HEK293 (cell line): ENCODE data around the gene CLCF1.
A peak's percentile ranks its signal among the peaks of the same experiment; 100 is the strongest.

Source experiments
- CTCF ChIA-PET: fragments of 350-600 bp; formaldehyde crosslinking; extraction: SDS; loops from one replicate; lab custom pipeline; 2021; ENCODE audit warnings: antibody characterized with exemption; lab: Yijun Ruan, JAX
- POLR2A ChIA-PET: fragments of 300-600 bp; formaldehyde crosslinking; extraction: SDS; loops from one replicate; lab custom pipeline; 2020; ENCODE audit warnings: antibody characterized with exemption, inconsistent platforms; lab: Yijun Ruan, JAX
- H3K27ac ChIP-seq: fragments of 200-500 bp; sonication (Bioruptor generic); 2 replicates; pipeline ENCODE4 v1.5.1; 2014; ENCODE audit warnings: low read depth, low read length, control low read depth, inconsistent platforms; ENCODE audit errors: extremely low read depth
- H3K36me3 ChIP-seq, 2 experiments: fragments of 200-500 bp in 1 of 2; sonication (Bioruptor generic) in 1 of 2; 1 replicate in 1 of 2; 2 replicates in 1 of 2; pipeline ENCODE4 v1.5.1; 2014 to 2017; ENCODE audit warnings: inconsistent platforms in 2 of 2, low read length in 2 of 2; ENCODE audit not compliant: control insufficient read depth in 2 of 2, insufficient read depth in 1 of 2
- H3K4me1 ChIP-seq: fragments of 200-500 bp; sonication (Bioruptor generic); 2 replicates; pipeline ENCODE4 v1.5.1; 2014; ENCODE audit warnings: mild to moderate bottlenecking, low read length, inconsistent platforms; ENCODE audit not compliant: control insufficient read depth, insufficient read depth
- H3K4me3 ChIP-seq: 2 replicates; pipeline ENCODE4 v1.5.1; 2011; ENCODE audit warnings: low read depth, mild to moderate bottlenecking, control low read depth, low read length, moderate library complexity
- H3K9me3 ChIP-seq: fragments of 200-500 bp; sonication (Bioruptor generic); 2 replicates; pipeline ENCODE4 v1.5.1; 2014; ENCODE audit warnings: low read depth, low read length, inconsistent platforms; ENCODE audit not compliant: control insufficient read depth, insufficient read depth
- EGR2 ChIP-seq: fragments of 450-650 bp; formaldehyde crosslinking; IDR thresholded peaks from 2 replicates; pipeline ENCODE4 v1.5.1; 2016; ENCODE audit warnings: low read depth, missing biosample characterization, missing genetic modification characterization
- GLIS1 ChIP-seq: fragments of 450-650 bp; formaldehyde crosslinking; IDR thresholded peaks from 2 replicates; pipeline ENCODE4 v1.5.1; 2016; ENCODE audit warnings: missing biosample characterization, missing genetic modification characterization
- KLF7 ChIP-seq: fragments of 450-650 bp; formaldehyde crosslinking; IDR thresholded peaks from 2 replicates; pipeline ENCODE4 v1.5.1; 2016; ENCODE audit warnings: missing biosample characterization, missing genetic modification characterization, borderline replicate concordance
- OSR2 ChIP-seq: fragments of 450-650 bp; formaldehyde crosslinking; IDR thresholded peaks from 2 replicates; pipeline ENCODE4 v1.5.1; 2016; ENCODE audit warnings: missing biosample characterization, missing genetic modification characterization
- PRDM10 ChIP-seq: fragments of 450-650 bp; formaldehyde crosslinking; IDR thresholded peaks from 2 replicates; pipeline ENCODE4 v1.5.1; 2016; ENCODE audit warnings: missing biosample characterization, missing genetic modification characterization
- YY1 ChIP-seq: fragments of 450-650 bp; formaldehyde crosslinking; IDR thresholded peaks from 2 replicates; pipeline ENCODE4 v1.5.1; 2018; ENCODE audit warnings: missing biosample characterization, missing genetic modification characterization
- ZBTB48 ChIP-seq: fragments of 450-650 bp; formaldehyde crosslinking; IDR thresholded peaks from 2 replicates; pipeline ENCODE4 v1.5.1; 2016; ENCODE audit warnings: missing biosample characterization, missing genetic modification characterization
- ZFP3 ChIP-seq: fragments of 450-650 bp; formaldehyde crosslinking; IDR thresholded peaks from 2 replicates; pipeline ENCODE4 v1.5.1; 2016; ENCODE audit warnings: low read depth, missing biosample characterization, missing genetic modification characterization
- ZNF121 ChIP-seq: fragments of 450-650 bp; formaldehyde crosslinking; IDR thresholded peaks from 2 replicates; pipeline ENCODE4 v1.5.1; 2016; ENCODE audit warnings: missing biosample characterization, missing genetic modification characterization
- ZNF133 ChIP-seq: fragments of 450-650 bp; formaldehyde crosslinking; IDR thresholded peaks from 2 replicates; pipeline ENCODE4 v1.5.1; 2016; ENCODE audit warnings: missing biosample characterization, missing genetic modification characterization
- ZNF174 ChIP-seq: fragments of 450-650 bp; formaldehyde crosslinking; IDR thresholded peaks from 2 replicates; pipeline ENCODE4 v1.5.0; 2017; ENCODE audit warnings: missing biosample characterization, mild to moderate bottlenecking, missing genetic modification characterization
- ZNF202 ChIP-seq: fragments of 450-650 bp; formaldehyde crosslinking; IDR thresholded peaks from 2 replicates; pipeline ENCODE4 v1.5.1; 2016; ENCODE audit warnings: missing biosample characterization, missing genetic modification characterization, borderline replicate concordance
- ZNF23 ChIP-seq: fragments of 450-650 bp; formaldehyde crosslinking; IDR thresholded peaks from 2 replicates; pipeline ENCODE4 v1.5.1; 2016; ENCODE audit warnings: missing biosample characterization, missing genetic modification characterization, borderline replicate concordance
- ZNF266 ChIP-seq: fragments of 450-650 bp; formaldehyde crosslinking; IDR thresholded peaks from 2 replicates; pipeline ENCODE4 v1.5.1; 2016; ENCODE audit warnings: missing biosample characterization, missing genetic modification characterization, low read depth
- ZNF292 ChIP-seq: fragments of 450-650 bp; formaldehyde crosslinking; IDR thresholded peaks from 2 replicates; pipeline ENCODE4 v1.5.1; 2016; ENCODE audit warnings: low read depth, missing biosample characterization, missing genetic modification characterization, borderline replicate concordance
- ZNF311 ChIP-seq: fragments of 450-650 bp; formaldehyde crosslinking; IDR thresholded peaks from 2 replicates; pipeline ENCODE4 v1.5.1; 2017; ENCODE audit warnings: missing biosample characterization, missing genetic modification characterization, borderline replicate concordance
- ZNF394 ChIP-seq: fragments of 450-650 bp; formaldehyde crosslinking; IDR thresholded peaks from 2 replicates; pipeline ENCODE4 v1.5.1; 2016; ENCODE audit warnings: missing biosample characterization, missing genetic modification characterization, mild to moderate bottlenecking, moderate library complexity, borderline replicate concordance
- ZNF48 ChIP-seq: fragments of 450-650 bp; formaldehyde crosslinking; IDR thresholded peaks from 2 replicates; pipeline ENCODE4 v1.5.1; 2016; ENCODE audit warnings: missing biosample characterization, missing genetic modification characterization
- ZNF548 ChIP-seq: fragments of 450-650 bp; formaldehyde crosslinking; IDR thresholded peaks from 2 replicates; pipeline ENCODE4 v1.5.1; 2016; ENCODE audit warnings: missing biosample characterization, missing genetic modification characterization
- ZNF549 ChIP-seq: fragments of 450-650 bp; IDR thresholded peaks from 2 replicates; pipeline ENCODE4 v1.5.1; 2018; ENCODE audit warnings: missing biosample characterization, missing genetic modification characterization, mild to moderate bottlenecking, inconsistent platforms, moderate library complexity
- ZNF639 ChIP-seq: fragments of 450-650 bp; formaldehyde crosslinking; IDR thresholded peaks from 2 replicates; pipeline ENCODE4 v1.5.1; 2016; ENCODE audit warnings: missing biosample characterization, missing genetic modification characterization
- ZNF692 ChIP-seq: fragments of 450-650 bp; formaldehyde crosslinking; IDR thresholded peaks from 2 replicates; pipeline ENCODE4 v1.5.1; 2016; ENCODE audit warnings: missing biosample characterization, missing genetic modification characterization
- ZNF837 ChIP-seq: fragments of 450-650 bp; formaldehyde crosslinking; IDR thresholded peaks from 2 replicates; pipeline ENCODE4 v1.5.1; 2016; ENCODE audit warnings: missing biosample characterization, missing genetic modification characterization
- ZXDB ChIP-seq: fragments of 450-650 bp; formaldehyde crosslinking; IDR thresholded peaks from 2 replicates; pipeline ENCODE4 v1.5.1; 2016; ENCODE audit warnings: missing biosample characterization, missing genetic modification characterization

CLCF1 gene

GRCh38 chr11:67387518-67387917 lies 14.1 kb upstream of the CLCF1 start:
- H3K4me3 ChIP-seq = no peak overlapping the region
- no peak for TF ChIP-seq ZNF202
- no peak for TF ChIP-seq ZNF548 (tag by site-specific recombination)
- TF ChIP-seq ZNF639 (tag by site-specific recombination) = no peak
- no peak for TF ChIP-seq PRDM10 (tag by site-specific recombination)
- no peak for TF ChIP-seq ZXDB (tag by site-specific recombination)
- TF ChIP-seq ZNF549 (tag by site-specific recombination) = no peak
- no peak for TF ChIP-seq ZNF23 (tag by site-specific recombination)
- TF ChIP-seq GLIS1 (tag by site-specific recombination) = no peak
- TF ChIP-seq ZFP3 (tag by site-specific recombination) = no peak
- TF ChIP-seq ZNF174 (tag by site-specific recombination) = no peak
- no peak for TF ChIP-seq ZNF311
- H3K9me3 ChIP-seq = no peaks in the 10 kb centered on the region
- H3K36me3 ChIP-seq = no peaks in the 10 kb centered on the region
- ChIA-PET POLR2A (interaction anchor here (0.7 to 1.7 kb wide), 3 partner anchors 14 to 25 kb away, joined by 3 to 7 read pairs (median 4); partner anchors contain the start of gene PPP1CA), CTCF (interaction anchor here (0.6 to 25.6 kb wide), 5 partner anchors 14 to 97 kb away, joined by 3 to 898 read pairs (median 10); partner anchors contain the start of genes CLCF1, POLD4, PPP1CA and TMEM134)
- 0 out of 2 replicates have a peak, but pooled peaks cover under 1% of the 10 kb centered on the region for H3K4me1 ChIP-seq
- no peak overlapping the region for H3K27ac ChIP-seq

GRCh38 chr11:67387069-67387468 lies 13.7 kb upstream of the CLCF1 start:
- Histone ChIP-seq H3K4me3 (no peak overlapping the region), H3K27ac (no peak overlapping the region), H3K9me3 (no peaks in the 10 kb centered on the region), H3K36me3 (no peaks in the 10 kb centered on the region), H3K4me1 (no peaks in the 10 kb centered on the region)
- no peak for TF ChIP-seq EGR2 (tag by site-specific recombination)
- TF ChIP-seq ZNF121 (tag by site-specific recombination) = no peak
- TF ChIP-seq ZNF133 (tag by site-specific recombination) = no peak
- no peak for TF ChIP-seq ZNF549 (tag by site-specific recombination)
- no peak for TF ChIP-seq ZNF48
- ChIA-PET CTCF (interaction anchor here (0.6 to 25.6 kb wide), 7 partner anchors 14 to 1098 kb away, joined by 3 to 898 read pairs (median 5); partner anchors contain the start of genes CLCF1, POLD4, PPP1CA and TMEM134), POLR2A (interaction anchor here (0.6 to 1.7 kb wide), 4 partner anchors 14 to 78 kb away, joined by 3 to 7 read pairs (median 3); partner anchors contain the start of genes CLCF1 and PPP1CA)

- ChIA-PET CTCF (interaction anchor here (0.7 to 25.6 kb wide), 6 partner anchors 17 to 134 kb away, joined by 3 to 898 read pairs (median 5); partner anchors contain the start of genes CLCF1, POLD4 and PPP1CA), POLR2A (interaction anchor here (1.8 kb wide), 1 partner anchor 16 kb away, joined by 5 read pairs; the partner anchor contains the start of gene PPP1CA)
- Histone ChIP-seq H3K36me3 (no peaks in the 10 kb centered on the region), H3K27ac (no peak overlapping the region), H3K4me3 (no peak overlapping the region), H3K4me1 (no peaks in the 10 kb centered on the region), H3K9me3 (no peaks in the 10 kb centered on the region)
- TF ChIP-seq ZNF266 (tag by site-specific recombination) (no peak), ZNF692 (tag by site-specific recombination) (no peak), ZNF837 (tag by site-specific recombination) (no peak), ZNF394 (tag by site-specific recombination) (no peak), KLF7 (tag by site-specific recombination) (no peak), YY1 (tag by site-specific recombination) (no peak), ZNF292 (tag by site-specific recombination) (no peak), ZNF133 (tag by site-specific recombination) (no peak), ZBTB48 (0 out of 2 replicates have a peak, but pooled peaks have one; percentile 29), OSR2 (no peak)
These were observed 11.5 kb upstream of the CLCF1 start for GRCh38 chr11:67384851-67385366.
